Measurements from ENCODE around the gene FARP1.

DNA sequence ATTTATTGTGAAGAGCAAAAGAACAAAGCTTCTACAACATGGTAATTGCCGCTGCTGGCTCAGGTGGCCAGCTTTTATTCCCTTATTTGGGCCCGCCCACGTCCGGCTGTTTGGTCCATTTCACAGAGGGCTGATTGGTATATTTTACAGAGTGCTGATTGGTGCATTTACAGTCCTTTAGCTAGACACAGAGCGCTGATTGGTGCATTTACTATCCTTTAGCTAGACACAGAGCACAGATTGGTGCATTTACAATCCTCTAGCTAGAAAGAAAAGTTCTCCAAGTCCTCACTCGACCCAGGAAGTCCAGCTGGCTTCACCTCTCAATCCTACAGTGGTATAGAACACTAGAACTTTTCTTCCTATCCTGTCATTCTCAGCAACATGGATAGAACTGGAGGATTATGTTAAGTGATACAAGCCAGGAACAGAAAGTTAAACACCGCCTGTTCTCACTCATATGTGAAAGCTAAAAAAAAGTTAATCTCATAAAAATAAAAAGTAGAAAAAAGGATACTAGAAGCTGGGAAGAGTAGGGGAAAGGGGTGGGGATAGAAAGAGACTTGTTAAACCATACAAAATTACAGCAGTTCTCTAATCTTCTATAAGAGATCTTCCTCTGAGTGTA lies 33.6 kb upstream of the FARP1 start:
- TF ChIP-seq, protein P1, sequence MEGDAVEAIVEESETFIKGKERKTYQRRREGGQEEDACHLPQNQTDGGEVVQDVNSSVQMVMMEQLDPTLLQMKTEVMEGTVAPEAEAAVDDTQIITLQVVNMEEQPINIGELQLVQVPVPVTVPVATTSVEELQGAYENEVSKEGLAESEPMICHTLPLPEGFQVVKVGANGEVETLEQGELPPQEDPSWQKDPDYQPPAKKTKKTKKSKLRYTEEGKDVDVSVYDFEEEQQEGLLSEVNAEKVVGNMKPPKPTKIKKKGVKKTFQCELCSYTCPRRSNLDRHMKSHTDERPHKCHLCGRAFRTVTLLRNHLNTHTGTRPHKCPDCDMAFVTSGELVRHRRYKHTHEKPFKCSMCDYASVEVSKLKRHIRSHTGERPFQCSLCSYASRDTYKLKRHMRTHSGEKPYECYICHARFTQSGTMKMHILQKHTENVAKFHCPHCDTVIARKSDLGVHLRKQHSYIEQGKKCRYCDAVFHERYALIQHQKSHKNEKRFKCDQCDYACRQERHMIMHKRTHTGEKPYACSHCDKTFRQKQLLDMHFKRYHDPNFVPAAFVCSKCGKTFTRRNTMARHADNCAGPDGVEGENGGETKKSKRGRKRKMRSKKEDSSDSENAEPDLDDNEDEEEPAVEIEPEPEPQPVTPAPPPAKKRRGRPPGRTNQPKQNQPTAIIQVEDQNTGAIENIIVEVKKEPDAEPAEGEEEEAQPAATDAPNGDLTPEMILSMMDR (IDR thresholded peaks at IDR 0.05): no peak
- TF ChIP-seq POLR2A (IDR thresholded peaks at IDR 0.05): no peak
